Subcutaneous abdominal adipose tissue (tissue), 5 donors: ENCODE data around the gene CLEC4G.
"Not testable (repeated sequence)": the region's sequence is repeated elsewhere in the genome, so short reads cannot be mapped to it uniquely, and the experiment has no call there.

Experiments used
- H3K27ac ChIP-seq: one replicate; pipeline ENCODE4 v1.7.0; 2013; ENCODE audit warnings: low read depth, mild to moderate bottlenecking, inconsistent platforms, low read length, moderate library complexity
- H3K27me3 ChIP-seq, 5 donors: one replicate each; pipeline ENCODE4 v1.7.0; 2013; ENCODE audit warnings: low read length in 5 of 5, inconsistent platforms in 1 of 5; ENCODE audit not compliant: control insufficient read depth in 5 of 5, insufficient read depth in 4 of 5
- H3K36me3 ChIP-seq, 5 donors: one replicate each; pipeline ENCODE4 v1.7.0; 2013; ENCODE audit warnings: low read length in 5 of 5; ENCODE audit not compliant: control insufficient read depth in 5 of 5, insufficient read depth in 5 of 5
- H3K4me1 ChIP-seq, 5 donors: one replicate each; pipeline ENCODE4 v1.7.0; 2013; ENCODE audit warnings: low read length in 5 of 5, mild to moderate bottlenecking in 3 of 5, moderate library complexity in 1 of 5; ENCODE audit not compliant: control insufficient read depth in 5 of 5, insufficient read depth in 5 of 5
- H3K4me3 ChIP-seq, 5 donors: one replicate each; pipeline ENCODE4 v1.7.0; 2013; ENCODE audit warnings: low read length in 5 of 5, low read depth in 1 of 5
- H3K9ac ChIP-seq, 5 donors: one replicate each; pipeline ENCODE4 v1.7.0; 2013; ENCODE audit warnings: low read length in 5 of 5, mild to moderate bottlenecking in 4 of 5, moderate library complexity in 3 of 5
- H3K9me3 ChIP-seq, 5 donors: one replicate each; pipeline ENCODE4 v1.7.0; 2013; ENCODE audit warnings: low read length in 5 of 5; ENCODE audit not compliant: control insufficient read depth in 5 of 5
- donor health status: healthy.
- donor health status: healthy.
- donor health status: healthy.
- donor health status: healthy.
- donor health status: healthy.

CLEC4G gene

GRCh38 chr19:7748171-7748570 lies 16.3 kb upstream of the CLEC4G start:
- H3K4me3 ChIP-seq: no peak overlapping the region
- H3K27ac ChIP-seq: no peak overlapping the region
- H3K27me3 ChIP-seq: peaks cover 0 to 15% (median 6%) of the 10 kb centered on the region in 5 donors
- H3K9me3 ChIP-seq: peaks cover 0 to 4% (median 0%) of the 10 kb centered on the region in 5 donors
- H3K4me1 ChIP-seq: peaks cover 0 to 3% (median 0%) of the 10 kb centered on the region in 5 donors
- H3K36me3 ChIP-seq: no peaks in the 10 kb centered on the region
- H3K9ac ChIP-seq: no peak overlapping the region

- Histone ChIP-seq H3K9ac (peak within 1 kb of the TSS in 2 of 5 donors; percentile 46 to 59), H3K36me3 (no peaks in the 10 kb centered on the region), H3K9me3 (peaks cover 0 to 4% (median 0%) of the 10 kb centered on the region in 5 donors), H3K4me1 (peaks cover 0 to 3% (median 0%) of the 10 kb centered on the region in 5 donors), H3K27ac (no peak within 1 kb of the TSS), H3K27me3 (peaks cover 0 to 15% (median 7%) of the 10 kb centered on the region in 5 donors), H3K4me3 (peak within 1 kb of the TSS; percentile 16 to 44 (median 34))
These were observed 15.3 kb upstream of the CLEC4G start, which contains the start of gene CD209 for GRCh38 chr19:7746903-7747884. CD209 (minus strand) TSS chr19:7747534; CDS start chr19:7747511, 23 bp downstream.

DNA sequence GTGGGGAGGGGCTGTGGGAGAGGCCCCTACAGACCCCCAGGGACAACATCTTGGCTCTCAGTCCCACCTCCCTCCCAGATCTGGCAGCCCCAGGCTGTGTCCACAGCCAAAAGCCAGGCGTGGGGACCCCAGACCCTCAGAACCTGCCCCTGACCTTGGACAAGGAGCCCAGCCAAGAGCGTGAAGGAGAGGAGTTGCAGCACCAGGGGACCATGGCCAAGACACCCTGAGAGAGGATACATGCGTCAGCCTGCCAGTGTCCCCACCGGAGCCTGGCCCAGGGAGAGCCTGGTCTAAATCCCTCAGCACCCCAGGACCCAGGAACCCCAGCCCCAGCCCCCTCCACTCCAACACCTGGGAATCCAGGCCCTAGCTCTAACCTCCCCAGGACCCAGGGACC lies 14.4 kb upstream of the CLEC4G start:
- H3K9me3 ChIP-seq, H3K4me1 ChIP-seq, H3K36me3 ChIP-seq, H3K27ac ChIP-seq: not testable (repeated sequence)
- Histone ChIP-seq H3K27me3 (peaks cover 0 to 15% (median 7%) of the 10 kb centered on the region in 5 donors), H3K4me3 (peak overlapping the region in 1 of 5 donors; percentile 36), H3K9ac (peak overlapping the region in 1 of 5 donors; percentile 38)

DNA sequence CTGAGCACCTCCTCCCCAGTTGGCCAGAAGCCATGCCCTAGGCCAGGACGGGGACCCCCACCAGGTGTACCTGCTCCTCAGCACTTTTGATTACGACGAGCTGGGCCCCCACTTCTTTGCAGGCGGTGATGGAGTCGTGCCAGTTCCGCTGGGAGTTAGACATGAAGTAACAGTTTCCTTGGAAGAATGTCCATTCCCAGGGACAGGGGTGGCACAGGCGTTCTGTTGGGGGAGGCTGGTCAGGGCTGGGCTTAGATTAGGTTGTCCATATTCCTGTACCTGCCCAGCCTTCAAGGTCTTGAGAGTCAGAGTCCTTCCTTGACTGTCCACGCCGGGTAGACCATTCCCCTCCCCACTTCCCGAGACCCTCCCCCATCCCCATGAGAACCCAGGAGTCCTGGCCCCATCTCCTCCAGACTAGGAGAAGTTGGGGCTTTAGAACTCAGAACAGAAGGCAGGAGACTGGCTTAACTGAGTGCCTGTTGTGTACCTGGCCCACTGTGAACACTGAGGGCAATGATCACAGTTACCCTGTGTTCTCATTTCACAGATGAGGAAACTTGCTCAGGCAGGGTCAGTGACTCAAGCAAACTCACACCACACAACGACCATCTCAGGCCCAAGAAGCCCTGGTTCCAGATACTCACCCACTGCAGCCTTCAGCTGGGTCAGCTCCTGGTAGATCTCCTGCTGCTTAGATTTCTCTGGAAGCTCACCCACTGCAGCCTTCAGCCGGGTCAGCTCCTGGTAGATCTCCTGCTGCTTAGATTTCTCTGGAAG lies 13.2 kb upstream of the CLEC4G start:
- Histone ChIP-seq H3K4me1 (peaks cover 0 to 3% (median 0%) of the 10 kb centered on the region in 5 donors), H3K9ac (no peak overlapping the region), H3K9me3 (peaks cover 0 to 4% (median 0%) of the 10 kb centered on the region in 5 donors), H3K27ac (no peak overlapping the region), H3K4me3 (peak overlapping the region in 1 of 5 donors; percentile 36), H3K27me3 (peaks cover 0 to 13% (median 6%) of the 10 kb centered on the region in 5 donors), H3K36me3 (no peaks in the 10 kb centered on the region)

- no peaks in the 10 kb centered on the region for H3K36me3 ChIP-seq
- peaks cover 0 to 4% (median 0%) of the 10 kb centered on the region in 5 donors for H3K9me3 ChIP-seq
- no peak overlapping the region for H3K27ac ChIP-seq
- peaks cover 0 to 13% (median 5%) of the 10 kb centered on the region in 5 donors for H3K27me3 ChIP-seq
- peaks cover 0 to 3% (median 0%) of the 10 kb centered on the region in 5 donors for H3K4me1 ChIP-seq
- no peak overlapping the region for H3K4me3 ChIP-seq
- no peak overlapping the region for H3K9ac ChIP-seq
These were observed 12.4 kb upstream of the CLEC4G start for GRCh38 chr19:7744199-7744786.

DNA sequence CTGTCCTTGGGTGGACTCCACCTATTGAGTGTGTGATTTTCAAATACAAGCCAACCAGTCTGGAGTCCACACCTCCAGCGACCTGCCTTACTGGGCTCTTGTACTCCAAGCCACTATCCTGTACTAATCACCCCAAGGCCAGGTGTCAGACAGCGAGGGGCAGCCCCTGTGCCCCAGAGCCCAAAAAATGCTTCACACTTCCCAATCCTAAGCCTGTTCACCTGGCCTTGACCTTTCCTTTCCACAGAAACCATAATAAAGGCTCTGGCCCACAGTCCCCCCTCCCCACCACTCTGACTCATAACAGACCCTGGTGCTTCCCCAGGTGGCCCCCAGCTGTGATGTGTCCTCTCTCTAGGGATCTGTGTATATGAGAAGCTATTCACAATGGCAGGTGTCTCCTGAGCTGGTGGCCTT lies 11.5 kb upstream of the CLEC4G start:
- Histone ChIP-seq H3K9ac (no peak overlapping the region), H3K9me3 (peaks cover 0 to 4% (median 0%) of the 10 kb centered on the region in 5 donors), H3K4me3 (no peak overlapping the region), H3K4me1 (peaks cover 0 to 3% (median 1%) of the 10 kb centered on the region in 5 donors), H3K27ac (no peak overlapping the region), H3K27me3 (peaks cover 0 to 10% (median 5%) of the 10 kb centered on the region in 5 donors), H3K36me3 (no peaks in the 10 kb centered on the region)

DNA sequence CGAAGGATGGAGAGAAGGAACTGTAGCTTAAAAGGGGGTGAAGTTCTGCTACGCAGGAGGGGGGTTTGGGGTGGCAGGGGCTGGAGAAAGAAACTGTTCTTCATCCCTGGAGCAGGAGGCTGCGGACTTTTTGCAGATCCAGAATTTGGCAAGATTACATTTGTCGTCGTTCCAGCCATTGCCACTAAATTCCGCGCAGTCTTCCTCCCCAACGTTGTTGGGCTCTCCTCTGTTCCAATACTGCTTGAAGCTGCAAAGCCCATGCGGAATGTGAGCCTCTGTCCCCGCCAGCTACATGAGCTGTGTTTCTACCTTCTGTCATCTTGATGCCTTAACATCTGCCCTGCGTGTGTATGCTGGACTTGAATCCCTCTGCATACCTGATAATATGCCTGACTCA lies 11.1 kb upstream of the CLEC4G start:
- H3K9ac ChIP-seq: no peak overlapping the region
- H3K9me3 ChIP-seq: peaks cover 0 to under 1% (median 0%) of the 10 kb centered on the region in 5 donors
- no peak overlapping the region for H3K4me3 ChIP-seq
- peaks cover 0 to 3% (median 1%) of the 10 kb centered on the region in 5 donors for H3K4me1 ChIP-seq
- H3K27me3 ChIP-seq: peaks cover 0 to 10% (median 5%) of the 10 kb centered on the region in 5 donors
- no peaks in the 10 kb centered on the region for H3K36me3 ChIP-seq
- H3K27ac ChIP-seq: no peak overlapping the region

GRCh38 chr19:7742575-7742974 lies 10.7 kb upstream of the CLEC4G start:
- Histone ChIP-seq H3K9me3 (no peaks in the 10 kb centered on the region), H3K36me3 (no peaks in the 10 kb centered on the region), H3K9ac (no peak overlapping the region), H3K4me3 (no peak overlapping the region), H3K27me3 (peaks cover 0 to 10% (median 4%) of the 10 kb centered on the region in 5 donors), H3K4me1 (peaks cover 0 to 3% (median 1%) of the 10 kb centered on the region in 5 donors), H3K27ac (no peak overlapping the region)

DNA sequence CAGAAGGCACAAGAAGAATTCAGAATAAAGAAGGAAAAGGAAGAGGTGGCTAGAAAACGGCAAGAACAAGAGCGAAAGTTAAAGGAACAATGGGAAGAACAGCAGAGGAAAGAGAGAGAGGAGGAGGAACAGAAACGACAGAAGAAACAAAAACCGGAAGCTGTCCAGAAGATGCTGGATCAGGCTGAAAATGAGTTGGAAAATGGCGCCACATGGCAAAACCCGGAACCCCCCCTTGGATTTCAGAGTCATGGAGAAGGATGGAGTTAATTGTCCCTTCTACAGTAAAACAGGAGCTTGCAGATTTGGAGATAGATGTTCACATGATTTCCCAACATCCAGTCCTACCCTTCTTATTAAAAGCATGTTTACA lies 8.8 kb upstream of the CLEC4G start:
- Histone ChIP-seq H3K27ac (no peak overlapping the region), H3K27me3 (peaks cover 0 to 5% (median 3%) of the 10 kb centered on the region in 5 donors), H3K4me1 (peaks cover 0 to 3% (median 0%) of the 10 kb centered on the region in 5 donors), H3K4me3 (no peak overlapping the region), H3K9me3 (no peaks in the 10 kb centered on the region), H3K36me3 (no peaks in the 10 kb centered on the region), H3K9ac (no peak overlapping the region)
